ENCODE measurements around the gene PSMB1. TPM values are rescaled to one million over a fixed set of nuclear protein-coding genes. Genes with fewer than 3 reads are reported as not detected.

Gene PSMB1
- total and polyA plus RNA-seq, 5 donors from 2014 or later: 103 to 702 (median 565) TPM

DNA sequence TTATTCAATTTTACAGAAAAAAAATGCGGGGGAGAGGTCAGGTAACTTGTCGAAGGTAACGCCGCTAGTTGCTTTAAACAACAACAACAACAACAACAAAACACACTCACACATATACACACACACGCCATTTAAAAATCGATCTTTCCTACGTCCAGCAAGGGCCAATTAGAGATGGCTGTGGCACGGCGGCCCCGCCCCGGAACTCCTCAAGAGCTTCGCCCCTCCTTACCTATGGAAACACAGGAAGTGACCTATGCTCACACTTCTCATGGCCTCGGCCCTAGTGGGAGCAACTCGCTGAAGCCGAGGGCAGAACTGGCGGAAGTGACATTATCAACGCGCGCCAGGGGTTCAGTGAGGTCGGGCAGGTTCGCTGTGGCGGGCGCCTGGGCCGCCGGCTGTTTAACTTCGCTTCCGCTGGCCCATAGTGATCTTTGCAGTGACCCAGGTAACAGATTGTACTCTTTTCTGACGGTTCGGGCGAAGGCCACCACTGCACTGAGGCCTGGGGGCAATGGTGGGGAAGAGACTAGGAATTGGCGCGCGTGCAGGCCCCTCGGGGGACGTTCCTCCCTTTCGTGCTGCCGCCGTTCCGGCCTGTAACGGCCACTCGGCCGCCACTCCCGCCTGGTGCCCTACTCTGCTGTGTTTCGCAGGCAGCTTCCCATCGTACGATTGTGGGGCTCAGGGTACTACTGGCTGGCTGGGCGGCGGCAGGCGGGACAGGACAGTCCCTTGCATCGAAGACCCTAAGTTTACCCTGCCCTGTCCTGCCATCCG lies 1.1 kb upstream of the PSMB1 start, which contains the start of gene TBP:
Gene TBP, plus strand, starts transcription at position 357 of the 783 bp plus-strand sequence. CDS start 2,661 bp downstream, outside the sequence.
- Histone ChIP-seq H3K27me3 (ENCODE audit: control insufficient read depth, insufficient read depth, low read length) (no peaks in the 10 kb centered on the region), H3K36me3 (ENCODE audit: control insufficient read depth, insufficient read depth, low read length) (peaks cover 15% of the 10 kb centered on the region), H3K27ac (ENCODE audit: insufficient read depth, low read length, poor library complexity, severe bottlenecking) (peak within 1 kb of the TSS; percentile 99), H3K4me3 (ENCODE audit: low read depth, low read length) (peak within 1 kb of the TSS; percentile 99), H3K9me3 (ENCODE audit: control insufficient read depth in 2 of 2, low read length in 2 of 2) (no peaks in the 10 kb centered on the region), H3K4me1 (ENCODE audit: control insufficient read depth, insufficient read depth, low read length, poor library complexity, severe bottlenecking) (peaks cover 43% of the 10 kb centered on the region)
- Mint-ChIP-seq H3K36me3 (peaks cover 11% of the 10 kb centered on the region), H3K27me3 (no peaks in the 10 kb centered on the region), H3K9me3 (no peaks in the 10 kb centered on the region), H3K27ac (no peak within 1 kb of the TSS), H3K4me3 (no peak within 1 kb of the TSS), H3K4me1 (peaks cover 0 to 42% (median 33%) of the 10 kb centered on the region in 4 donors)
- ATAC-seq (ENCODE audit: low read depth in 2 of 2) (peak; percentile 96 to 97), DNase-seq (peak; percentile 97 to 99 (median 97))

DNA sequence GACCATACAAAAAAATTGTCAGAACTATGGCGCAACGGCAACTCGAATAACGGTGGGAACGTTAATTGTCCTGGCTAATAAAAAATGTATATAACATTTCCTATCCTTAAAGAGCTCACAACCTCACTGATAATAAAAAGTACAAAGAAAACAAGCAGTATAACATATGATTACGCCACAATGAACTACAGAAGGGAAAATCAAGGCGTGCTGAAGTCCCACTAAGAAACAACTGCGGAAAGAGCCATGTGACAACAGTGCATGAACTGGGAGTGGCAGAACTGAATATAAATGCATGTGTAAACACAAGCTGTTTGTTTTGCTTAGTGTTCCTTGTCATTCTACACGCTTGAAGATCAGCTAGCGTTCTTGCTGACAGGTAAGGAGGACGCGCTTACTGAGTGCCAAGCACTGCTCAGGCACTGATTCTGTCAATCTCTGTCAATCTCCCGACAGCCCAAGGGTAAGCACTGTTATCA lies 466 bp upstream of the PSMB1 start:
- Mint-ChIP-seq H3K27ac (no peak overlapping the region), H3K9me3 (no peaks in the 10 kb centered on the region), H3K27me3 (no peaks in the 10 kb centered on the region), H3K4me3 (no peak overlapping the region), H3K4me1 (peaks cover 3 to 42% (median 34%) of the 10 kb centered on the region in 4 donors), H3K36me3 (peaks cover 13% of the 10 kb centered on the region)
- Histone ChIP-seq H3K27me3 (ENCODE audit: control insufficient read depth, insufficient read depth, low read length) (no peaks in the 10 kb centered on the region), H3K9me3 (ENCODE audit: control insufficient read depth in 2 of 2, low read length in 2 of 2) (no peaks in the 10 kb centered on the region), H3K27ac (ENCODE audit: insufficient read depth, low read length, poor library complexity, severe bottlenecking) (peak overlapping the region; percentile 99), H3K36me3 (ENCODE audit: control insufficient read depth, insufficient read depth, low read length) (peaks cover 19% of the 10 kb centered on the region), H3K4me3 (ENCODE audit: low read depth, low read length) (peak overlapping the region; percentile 99), H3K4me1 (ENCODE audit: control insufficient read depth, insufficient read depth, low read length, poor library complexity, severe bottlenecking) (peaks cover 46% of the 10 kb centered on the region)
- ATAC-seq (ENCODE audit: low read depth in 2 of 2) (peak; percentile 66 to 67), DNase-seq (no peak)

DNA sequence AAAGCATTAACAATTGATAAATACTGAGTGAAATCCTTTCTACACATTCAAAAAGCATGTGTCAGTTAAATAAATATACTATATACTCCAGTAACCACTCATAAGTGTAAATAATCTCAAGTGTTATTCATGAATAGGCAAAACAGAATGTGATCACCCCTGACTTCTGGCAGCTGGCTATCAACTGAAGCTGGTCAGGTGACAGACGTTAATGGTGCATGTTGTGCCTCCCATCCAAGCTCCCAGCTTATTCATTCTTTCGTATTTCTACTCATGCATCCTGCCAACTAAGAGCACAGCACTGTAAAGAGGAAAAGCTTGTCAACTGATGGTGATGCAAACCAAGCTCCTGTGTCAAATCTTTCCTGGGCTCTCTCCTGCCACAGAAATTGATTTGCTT lies 7.7 kb downstream of the PSMB1 start:
- H3K4me3 ChIP-seq (ENCODE audit: low read depth, low read length): no peak overlapping the region
- peaks cover 41% of the 10 kb centered on the region for H3K36me3 Mint-ChIP-seq
- no peak overlapping the region for H3K27ac ChIP-seq (ENCODE audit: insufficient read depth, low read length, poor library complexity, severe bottlenecking)
- no peak overlapping the region for H3K4me3 Mint-ChIP-seq
- no peaks in the 10 kb centered on the region for H3K27me3 ChIP-seq (ENCODE audit: control insufficient read depth, insufficient read depth, low read length)
- peaks cover 83% of the 10 kb centered on the region for H3K36me3 ChIP-seq (ENCODE audit: control insufficient read depth, insufficient read depth, low read length)
- H3K4me1 ChIP-seq (ENCODE audit: control insufficient read depth, insufficient read depth, low read length, poor library complexity, severe bottlenecking): peaks cover 14% of the 10 kb centered on the region
- DNase-seq: no peak
- H3K27me3 Mint-ChIP-seq: no peaks in the 10 kb centered on the region
- no peaks in the 10 kb centered on the region for H3K9me3 ChIP-seq (ENCODE audit: control insufficient read depth in 2 of 2, low read length in 2 of 2)
- H3K9me3 Mint-ChIP-seq: no peaks in the 10 kb centered on the region
- peaks cover 28 to 53% (median 38%) of the 10 kb centered on the region in 4 donors for H3K4me1 Mint-ChIP-seq
- H3K27ac Mint-ChIP-seq: no peak overlapping the region
- no peak for ATAC-seq (ENCODE audit: low read depth in 2 of 2)

DNA sequence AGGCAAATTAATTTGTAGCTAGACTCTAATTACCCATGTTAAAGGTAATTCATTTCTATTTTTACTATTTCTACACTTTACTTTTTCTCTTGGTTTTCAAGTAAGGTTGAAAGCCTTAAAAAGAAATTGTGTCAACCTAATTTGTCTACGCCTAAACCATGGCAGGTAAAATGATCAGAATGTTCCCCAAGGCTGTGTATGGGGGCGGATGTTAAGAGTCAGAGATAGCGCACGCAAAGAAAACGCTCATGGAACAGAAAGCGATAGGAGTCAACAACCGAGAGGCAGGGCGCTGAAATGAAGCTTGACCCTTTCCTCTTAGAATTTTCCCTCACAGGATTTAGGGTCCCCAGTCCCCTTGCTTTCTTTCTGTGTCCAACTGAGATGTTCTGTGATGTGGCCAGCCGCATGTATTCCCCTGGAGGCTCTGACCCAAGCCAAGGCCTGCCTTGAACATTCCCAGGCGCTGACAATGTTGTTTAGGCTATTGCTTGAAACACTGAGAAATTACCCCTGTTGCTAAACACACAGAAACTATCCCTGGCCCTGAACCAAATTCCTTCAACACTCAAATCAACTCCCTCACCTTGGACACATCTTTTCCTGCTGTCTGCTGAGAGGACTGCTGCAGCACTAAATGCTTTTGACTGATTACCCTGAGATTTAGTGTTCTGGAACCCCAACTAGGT lies 10.9 kb downstream of the PSMB1 start:
- Mint-ChIP-seq H3K4me1 (peaks cover 18 to 28% (median 28%) of the 10 kb centered on the region in 4 donors), H3K27me3 (no peaks in the 10 kb centered on the region), H3K36me3 (peaks cover 35% of the 10 kb centered on the region), H3K27ac (peak overlapping the region in 1 of 3 donors; percentile 51), H3K4me3 (no peak overlapping the region), H3K9me3 (no peaks in the 10 kb centered on the region)
- H3K27me3 ChIP-seq (ENCODE audit: control insufficient read depth, insufficient read depth, low read length): no peaks in the 10 kb centered on the region
- no peaks in the 10 kb centered on the region for H3K9me3 ChIP-seq (ENCODE audit: control insufficient read depth in 2 of 2, low read length in 2 of 2)
- no peak for ATAC-seq (ENCODE audit: low read depth in 2 of 2)
- H3K4me3 ChIP-seq (ENCODE audit: low read depth, low read length): no peak overlapping the region
- no peak overlapping the region for H3K27ac ChIP-seq (ENCODE audit: insufficient read depth, low read length, poor library complexity, severe bottlenecking)
- no peaks in the 10 kb centered on the region for H3K4me1 ChIP-seq (ENCODE audit: control insufficient read depth, insufficient read depth, low read length, poor library complexity, severe bottlenecking)
- no peak for DNase-seq
- peaks cover 96% of the 10 kb centered on the region for H3K36me3 ChIP-seq (ENCODE audit: control insufficient read depth, insufficient read depth, low read length)

DNA sequence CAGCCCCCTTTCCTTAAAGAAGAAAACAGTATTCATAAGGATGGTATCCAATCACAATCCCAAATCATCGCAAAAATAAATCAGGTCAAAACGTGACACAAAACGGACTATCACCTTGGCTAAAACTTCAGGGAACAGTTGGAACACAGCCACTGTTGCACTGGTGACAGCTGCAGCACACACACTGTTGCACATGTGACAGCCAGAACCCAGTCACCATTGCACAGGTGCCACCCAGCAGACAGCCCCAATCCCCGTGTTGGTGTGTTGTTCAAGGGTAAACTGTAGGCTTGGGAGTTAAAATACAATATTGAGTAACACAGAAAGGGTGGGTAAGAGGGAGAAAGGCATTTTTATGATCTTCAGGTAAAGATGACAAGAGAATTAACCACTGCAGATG lies 15.8 kb downstream of the PSMB1 start:
- Mint-ChIP-seq H3K27ac (no peak overlapping the region), H3K36me3 (peaks cover 47% of the 10 kb centered on the region), H3K4me3 (no peak overlapping the region), H3K9me3 (no peaks in the 10 kb centered on the region), H3K27me3 (no peaks in the 10 kb centered on the region), H3K4me1 (peaks cover 16 to 30% (median 18%) of the 10 kb centered on the region in 4 donors)
- Histone ChIP-seq H3K4me3 (ENCODE audit: low read depth, low read length) (no peak overlapping the region), H3K9me3 (ENCODE audit: control insufficient read depth in 2 of 2, low read length in 2 of 2) (no peaks in the 10 kb centered on the region), H3K27me3 (ENCODE audit: control insufficient read depth, insufficient read depth, low read length) (no peaks in the 10 kb centered on the region), H3K36me3 (ENCODE audit: control insufficient read depth, insufficient read depth, low read length) (peaks cover 96% of the 10 kb centered on the region), H3K27ac (ENCODE audit: insufficient read depth, low read length, poor library complexity, severe bottlenecking) (no peak overlapping the region), H3K4me1 (ENCODE audit: control insufficient read depth, insufficient read depth, low read length, poor library complexity, severe bottlenecking) (no peaks in the 10 kb centered on the region)
- ATAC-seq (ENCODE audit: low read depth in 2 of 2) (no peak), DNase-seq (no peak)

- peaks cover 16 to 30% (median 18%) of the 10 kb centered on the region in 4 donors for H3K4me1 Mint-ChIP-seq
- H3K27ac ChIP-seq (ENCODE audit: insufficient read depth, low read length, poor library complexity, severe bottlenecking): no peak overlapping the region
- no peaks in the 10 kb centered on the region for H3K27me3 Mint-ChIP-seq
- H3K9me3 Mint-ChIP-seq: peaks cover 0 to 2% (median 0%) of the 10 kb centered on the region in 7 donors
- H3K36me3 Mint-ChIP-seq: peaks cover 47% of the 10 kb centered on the region
- no peaks in the 10 kb centered on the region for H3K9me3 ChIP-seq (ENCODE audit: control insufficient read depth in 2 of 2, low read length in 2 of 2)
- no peak for DNase-seq
- H3K4me3 ChIP-seq (ENCODE audit: low read depth, low read length): no peak overlapping the region
- H3K4me1 ChIP-seq (ENCODE audit: control insufficient read depth, insufficient read depth, low read length, poor library complexity, severe bottlenecking): no peaks in the 10 kb centered on the region
- H3K36me3 ChIP-seq (ENCODE audit: control insufficient read depth, insufficient read depth, low read length): peaks cover 90% of the 10 kb centered on the region
- no peak for ATAC-seq (ENCODE audit: low read depth in 2 of 2)
- no peak overlapping the region for H3K4me3 Mint-ChIP-seq
- peak overlapping the region in 1 of 3 donors; percentile 30 for H3K27ac Mint-ChIP-seq
- no peaks in the 10 kb centered on the region for H3K27me3 ChIP-seq (ENCODE audit: control insufficient read depth, insufficient read depth, low read length)
Measured at GRCh38 chr6:170536671-170537070, 16.4 kb downstream of the PSMB1 start.

GRCh38 chr6:170535004-170535403 lies 18.1 kb downstream of the PSMB1 start:
- Histone ChIP-seq H3K9me3 (ENCODE audit: control insufficient read depth in 2 of 2, low read length in 2 of 2) (no peaks in the 10 kb centered on the region), H3K27me3 (ENCODE audit: control insufficient read depth, insufficient read depth, low read length) (no peaks in the 10 kb centered on the region), H3K4me1 (ENCODE audit: control insufficient read depth, insufficient read depth, low read length, poor library complexity, severe bottlenecking) (no peaks in the 10 kb centered on the region), H3K36me3 (ENCODE audit: control insufficient read depth, insufficient read depth, low read length) (peaks cover 76% of the 10 kb centered on the region), H3K4me3 (ENCODE audit: low read depth, low read length) (no peak overlapping the region), H3K27ac (ENCODE audit: insufficient read depth, low read length, poor library complexity, severe bottlenecking) (no peak overlapping the region)
- no peaks in the 10 kb centered on the region for H3K27me3 Mint-ChIP-seq
- peaks cover 0 to 2% (median 0%) of the 10 kb centered on the region in 7 donors for H3K9me3 Mint-ChIP-seq
- H3K4me3 Mint-ChIP-seq: no peak overlapping the region
- no peak for DNase-seq
- H3K4me1 Mint-ChIP-seq: peaks cover 5 to 25% (median 12%) of the 10 kb centered on the region in 4 donors
- H3K27ac Mint-ChIP-seq: no peak overlapping the region
- no peak for ATAC-seq (ENCODE audit: low read depth in 2 of 2)
- H3K36me3 Mint-ChIP-seq: peaks cover 37% of the 10 kb centered on the region

Data from CD4-positive, CD25-positive, alpha-beta regulatory T cell (primary cell).